T-helper 17 cell (primary cell): ENCODE results near the gene LINGO1. TPM values are rescaled to one million over a fixed set of nuclear protein-coding genes. Genes with fewer than 3 reads are reported as not detected.

ENCODE experiments used
- ATAC-seq: fragments of 150-1000 bp; cut with Tn5 transposase; 2 replicates; pipeline ENCODE4 v1.10.0; 2021; ENCODE audit warnings: mild to moderate bottlenecking, moderate library complexity
- DNase-seq, 3 donors: peaks; one replicate each; pipeline versions ENCODE4 v3.0.0 to v3.0.0-alpha.2; 2020 to 2021
- H3K9me3 ChIP-seq: one replicate; pipeline ENCODE4 v1.7.0; 2013; ENCODE audit warnings: low read length, mild to moderate bottlenecking; ENCODE audit not compliant: control insufficient read depth, poor library complexity, severe bottlenecking
- H3K27ac Mint-ChIP-seq: one replicate; pipeline ENCODE4 v1.8.0; 2022; ENCODE audit warnings: mild to moderate bottlenecking, moderate library complexity, mixed read lengths
- H3K27me3 Mint-ChIP-seq: one replicate; pipeline ENCODE4 v1.8.0; 2022; ENCODE audit warnings: mixed read lengths
- H3K36me3 Mint-ChIP-seq: one replicate; pipeline ENCODE4 v1.8.0; 2022; ENCODE audit warnings: low read depth, mixed read lengths
- H3K4me1 Mint-ChIP-seq: one replicate; pipeline ENCODE4 v1.8.0; 2022; ENCODE audit warnings: mild to moderate bottlenecking, mixed read lengths
- H3K4me3 Mint-ChIP-seq: one replicate; pipeline ENCODE4 v1.8.0; 2022; ENCODE audit warnings: mild to moderate bottlenecking, moderate library complexity, mixed read lengths
- total RNA-seq, 4 donors: library from RNA in 2 of 4; stranded (reverse) in 2 of 4; gene quantifications; one replicate each; pipeline ENCODE4 v1.2.3 and lab custom pipeline; 2022 to 2026

LINGO1 gene
- total RNA-seq, 2 donors from 2014 or later = not detected

DNA sequence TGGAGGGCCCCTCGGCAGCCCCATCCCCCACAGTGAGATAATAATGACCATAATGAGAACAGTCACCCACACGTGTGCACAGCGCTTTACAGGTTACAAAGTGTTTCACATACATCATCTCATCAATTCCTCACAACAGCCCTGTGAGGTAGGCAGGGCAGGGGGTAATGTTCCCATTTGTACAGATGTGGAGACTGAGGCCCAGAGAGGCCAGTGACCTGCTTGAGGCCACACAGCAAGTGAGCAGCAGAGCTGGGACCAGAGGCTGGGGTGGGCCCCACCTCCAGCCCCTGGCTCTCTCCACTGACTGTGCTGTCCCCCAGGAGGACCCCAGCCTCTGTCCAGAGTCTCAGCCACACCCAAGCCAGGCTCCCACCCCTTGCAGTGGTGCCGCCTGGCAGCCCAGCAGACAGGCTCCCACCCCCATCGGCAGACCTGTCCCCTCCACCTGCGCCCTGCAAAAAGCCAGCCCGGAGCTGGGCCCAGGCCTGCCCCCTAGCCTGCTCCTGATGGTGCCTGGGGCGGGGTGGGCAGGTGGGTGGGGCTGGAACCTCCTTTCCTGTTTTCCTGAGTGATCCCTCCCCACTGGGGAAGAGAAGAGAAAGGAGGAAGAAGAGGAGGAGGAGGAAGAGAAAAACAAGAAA is 19.6 kb downstream of the LINGO1 start:
- no peak overlapping the region for H3K27ac Mint-ChIP-seq
- no peak overlapping the region for H3K4me3 Mint-ChIP-seq
- no peaks in the 10 kb centered on the region for H3K4me1 Mint-ChIP-seq
- no peaks in the 10 kb centered on the region for H3K36me3 Mint-ChIP-seq
- ATAC-seq (no peak), DNase-seq (no peak)
- H3K9me3 ChIP-seq = no peaks in the 10 kb centered on the region
- H3K27me3 Mint-ChIP-seq = peaks cover 12% of the 10 kb centered on the region

DNA sequence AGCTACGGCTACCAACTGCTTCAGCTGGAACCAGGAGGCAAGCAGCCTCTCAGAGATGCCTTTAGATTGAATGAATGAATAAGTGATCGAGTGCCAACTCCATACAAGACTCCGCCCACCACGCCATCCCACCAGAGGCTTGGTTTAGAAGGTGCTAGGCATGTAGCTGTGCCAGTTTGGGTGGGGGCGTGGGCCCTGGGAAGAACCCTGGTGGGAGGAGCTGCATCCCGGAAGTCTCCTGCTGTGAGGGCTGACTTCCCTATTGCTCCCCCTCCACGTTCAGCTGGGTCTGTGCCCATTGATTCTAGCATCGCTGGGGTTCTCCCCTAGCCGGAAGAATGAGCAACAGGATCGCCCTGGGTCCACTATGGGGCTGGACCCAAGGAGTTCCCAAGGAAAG is 20.9 kb downstream of the LINGO1 start:
- H3K36me3 Mint-ChIP-seq = no peaks in the 10 kb centered on the region

DNA sequence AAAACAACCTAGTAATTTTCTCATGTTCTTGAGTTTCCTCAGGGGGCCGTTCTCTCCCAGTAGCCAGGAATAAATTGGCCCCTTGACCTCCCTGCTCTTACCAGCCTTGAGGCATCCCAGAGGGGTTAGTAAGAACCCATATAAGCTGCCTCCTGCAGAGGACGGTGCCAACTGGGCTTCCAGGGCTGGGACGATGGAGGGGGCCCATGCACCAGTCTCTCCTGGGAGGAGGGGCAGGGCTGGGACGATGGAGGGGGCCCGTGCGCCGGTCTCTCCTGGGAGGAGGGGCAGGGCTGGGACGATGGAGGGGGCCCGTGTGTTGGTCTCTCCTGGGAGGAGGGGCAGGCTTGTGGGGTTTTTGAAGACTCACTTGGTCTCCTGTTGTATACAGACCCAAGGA is 22.0 kb downstream of the LINGO1 start:
- H3K9me3 ChIP-seq = no peaks in the 10 kb centered on the region
- Mint-ChIP-seq H3K27me3 (peaks cover 18% of the 10 kb centered on the region), H3K4me1 (no peaks in the 10 kb centered on the region), H3K4me3 (no peak overlapping the region), H3K36me3 (no peaks in the 10 kb centered on the region), H3K27ac (no peak overlapping the region)
- ATAC-seq (no peak), DNase-seq (no peak)

More for the DNA sequence above, 20.9 kb downstream of the LINGO1 start:
- Mint-ChIP-seq H3K27ac (no peak overlapping the region), H3K4me1 (no peaks in the 10 kb centered on the region), H3K27me3 (peaks cover 12% of the 10 kb centered on the region), H3K4me3 (no peak overlapping the region)
- ATAC-seq (no peak), DNase-seq (no peak)
- no peaks in the 10 kb centered on the region for H3K9me3 ChIP-seq

DNA sequence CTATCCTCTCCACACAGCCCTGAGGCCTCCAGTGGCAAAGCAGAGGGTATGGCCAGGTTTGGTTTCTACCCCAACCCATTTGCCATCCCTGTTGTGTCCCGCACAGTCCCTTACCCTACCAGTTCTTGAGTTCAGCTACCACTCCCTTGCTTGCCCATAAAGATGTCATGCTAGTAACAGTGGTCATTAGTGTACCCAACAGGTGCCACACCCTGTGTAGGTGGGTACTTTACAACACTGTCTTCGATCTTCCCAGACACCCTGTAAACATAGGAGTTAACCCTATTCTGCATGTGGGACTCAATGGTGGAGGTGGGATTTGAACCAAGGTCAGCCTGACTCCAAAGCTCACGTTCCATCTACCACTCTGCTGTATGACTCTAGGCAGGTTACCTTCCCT is 23.2 kb downstream of the LINGO1 start:
- H3K9me3 ChIP-seq = no peaks in the 10 kb centered on the region
- DNase-seq (no peak), ATAC-seq (no peak)
- Mint-ChIP-seq H3K36me3 (no peaks in the 10 kb centered on the region), H3K4me1 (peaks cover 5% of the 10 kb centered on the region), H3K4me3 (no peak overlapping the region), H3K27me3 (peaks cover 29% of the 10 kb centered on the region), H3K27ac (no peak overlapping the region)

DNA sequence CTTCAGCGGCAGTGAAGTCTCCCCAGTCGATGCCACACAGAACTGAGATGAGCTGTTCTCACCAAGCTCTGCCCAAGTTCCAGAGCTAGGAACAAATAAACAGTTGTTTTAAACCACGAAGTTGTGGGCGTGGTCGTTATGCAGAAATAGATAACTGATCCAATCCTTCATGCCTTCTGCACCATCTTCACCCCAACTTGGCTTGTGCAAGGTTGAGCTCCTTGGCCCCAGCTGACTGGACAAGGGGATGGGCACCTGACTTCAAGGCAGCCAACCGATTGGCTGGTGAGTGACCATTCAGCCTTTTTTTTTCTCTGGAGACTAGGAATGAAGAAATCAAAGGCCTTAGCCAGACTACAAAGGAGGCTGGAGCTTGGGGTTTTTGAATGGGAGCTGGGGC is 23.9 kb downstream of the LINGO1 start:
- H3K4me1 Mint-ChIP-seq = peaks cover 8% of the 10 kb centered on the region
- peaks cover 1% of the 10 kb centered on the region for H3K36me3 Mint-ChIP-seq
- H3K27ac Mint-ChIP-seq = no peak overlapping the region
- H3K4me3 Mint-ChIP-seq = no peak overlapping the region
- H3K27me3 Mint-ChIP-seq = peaks cover 33% of the 10 kb centered on the region
- no peaks in the 10 kb centered on the region for H3K9me3 ChIP-seq
- DNase-seq = no peak
- ATAC-seq = no peak

DNA sequence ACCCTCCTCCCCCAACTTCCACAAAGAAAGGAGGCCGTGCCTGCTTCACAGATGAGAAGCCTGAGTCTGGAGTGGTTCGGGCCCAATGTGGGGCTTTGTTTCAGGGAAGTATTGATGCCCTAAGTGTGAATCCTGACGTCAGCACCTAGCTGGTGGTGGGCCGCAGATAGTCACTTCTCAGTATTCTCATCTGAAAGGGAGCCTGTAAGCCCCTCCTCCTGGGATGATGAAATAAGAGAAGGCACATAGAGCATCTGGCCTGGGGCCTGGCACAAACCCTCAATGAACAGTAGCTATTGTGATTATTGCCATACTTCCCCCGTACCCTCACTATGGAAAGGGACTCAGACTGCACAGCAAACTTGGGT is 24.8 kb downstream of the LINGO1 start:
- Mint-ChIP-seq H3K27me3 (peaks cover 36% of the 10 kb centered on the region), H3K4me3 (no peak overlapping the region), H3K27ac (no peak overlapping the region), H3K4me1 (peaks cover 8% of the 10 kb centered on the region), H3K36me3 (peaks cover 2% of the 10 kb centered on the region)
- DNase-seq (no peak), ATAC-seq (no peak)
- H3K9me3 ChIP-seq = no peaks in the 10 kb centered on the region

DNA sequence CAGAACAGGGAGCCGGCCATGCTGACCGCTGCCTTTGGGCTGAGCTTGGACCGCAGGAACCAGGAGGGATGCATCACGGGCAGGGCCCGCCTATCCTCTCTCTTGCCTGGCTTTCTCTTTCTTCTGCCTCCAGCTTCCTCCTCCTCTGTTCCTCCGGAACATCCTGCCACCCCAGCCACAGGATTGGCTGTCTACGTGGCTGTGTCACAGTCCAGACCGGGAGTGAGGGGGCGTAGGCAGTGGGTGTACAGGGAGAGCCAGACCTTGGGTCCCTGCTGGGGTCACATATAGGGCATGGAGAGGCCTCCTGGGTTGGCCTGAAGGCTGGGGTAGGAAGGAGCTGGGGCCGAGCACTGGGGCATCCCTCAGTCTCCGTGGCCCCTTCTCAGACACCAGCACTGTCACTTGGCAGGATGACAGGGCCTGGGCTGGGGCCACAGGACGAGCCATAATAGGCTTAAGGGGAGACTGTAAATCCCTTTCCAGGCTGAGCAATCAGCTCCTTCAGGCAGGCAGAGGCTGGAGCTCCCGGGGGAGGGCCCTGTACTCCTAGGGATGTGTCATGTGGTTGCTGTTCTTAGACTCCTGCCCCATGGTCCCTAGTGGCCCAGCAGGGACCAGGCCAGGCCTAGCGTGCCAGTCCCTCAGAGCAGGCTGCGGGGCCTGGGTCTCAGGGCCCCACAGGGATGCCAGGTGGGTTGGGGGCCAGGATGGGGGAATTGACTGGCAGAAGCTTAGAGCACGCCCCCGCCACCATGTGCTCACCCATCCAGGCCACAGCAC is 25.4 kb downstream of the LINGO1 start:
- ATAC-seq = no peak
- Mint-ChIP-seq H3K27ac (no peak overlapping the region), H3K4me1 (peaks cover 8% of the 10 kb centered on the region)

DNA sequence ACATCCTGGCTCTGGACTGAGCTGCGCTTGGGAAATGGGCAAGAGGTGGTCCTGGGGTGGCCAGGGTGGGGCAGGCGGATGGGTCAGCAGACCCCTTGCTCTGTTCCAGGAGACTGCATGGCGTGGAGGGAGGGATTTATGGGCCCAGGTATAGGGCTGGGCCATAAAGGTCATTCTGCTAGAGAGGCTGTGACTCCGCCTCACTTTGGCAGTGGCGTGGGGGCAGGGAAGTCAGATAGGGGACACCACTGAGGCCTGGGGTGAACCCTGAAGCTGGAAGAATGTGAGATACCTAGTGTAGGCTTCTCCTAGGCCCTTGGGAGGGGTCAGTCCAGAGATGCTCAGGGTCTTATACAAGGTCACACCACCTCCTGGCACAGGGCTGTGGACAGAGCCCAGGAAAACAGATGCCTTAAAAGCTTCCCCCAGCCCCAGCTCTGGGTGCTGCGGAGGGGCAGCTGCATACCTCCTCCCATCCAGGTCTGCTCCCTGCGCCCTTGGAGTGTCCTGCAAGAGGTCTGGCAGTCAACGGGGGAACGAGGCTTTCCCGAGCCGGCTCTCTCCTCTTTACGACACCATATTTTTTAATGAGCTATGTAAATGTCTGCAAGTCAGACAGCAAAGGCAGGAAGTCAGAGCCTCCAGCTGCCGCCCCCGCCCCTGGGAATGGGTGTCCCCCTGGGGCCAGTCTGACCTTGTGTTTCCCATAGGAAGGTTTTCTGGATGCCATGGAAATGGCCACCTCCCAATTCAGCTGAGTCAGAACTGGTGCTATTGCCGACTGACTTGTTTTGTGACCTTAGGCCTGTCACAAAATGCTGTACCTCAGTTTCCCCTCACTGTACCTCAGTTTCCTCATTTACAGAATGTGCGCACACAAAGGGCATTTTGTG is 26.3 kb downstream of the LINGO1 start:
- no peaks in the 10 kb centered on the region for H3K9me3 ChIP-seq
- DNase-seq = no peak
- no peak overlapping the region for H3K4me3 Mint-ChIP-seq
- peaks cover 10% of the 10 kb centered on the region for H3K4me1 Mint-ChIP-seq
- H3K27me3 Mint-ChIP-seq = peaks cover 41% of the 10 kb centered on the region
- peaks cover 4% of the 10 kb centered on the region for H3K36me3 Mint-ChIP-seq
- ATAC-seq = no peak
- H3K27ac Mint-ChIP-seq = no peak overlapping the region

More for the DNA sequence above, 25.4 kb downstream of the LINGO1 start:
- H3K4me3 Mint-ChIP-seq = no peak overlapping the region
- peaks cover 2% of the 10 kb centered on the region for H3K36me3 Mint-ChIP-seq
- peaks cover 36% of the 10 kb centered on the region for H3K27me3 Mint-ChIP-seq
- no peaks in the 10 kb centered on the region for H3K9me3 ChIP-seq
- no peak for DNase-seq

DNA sequence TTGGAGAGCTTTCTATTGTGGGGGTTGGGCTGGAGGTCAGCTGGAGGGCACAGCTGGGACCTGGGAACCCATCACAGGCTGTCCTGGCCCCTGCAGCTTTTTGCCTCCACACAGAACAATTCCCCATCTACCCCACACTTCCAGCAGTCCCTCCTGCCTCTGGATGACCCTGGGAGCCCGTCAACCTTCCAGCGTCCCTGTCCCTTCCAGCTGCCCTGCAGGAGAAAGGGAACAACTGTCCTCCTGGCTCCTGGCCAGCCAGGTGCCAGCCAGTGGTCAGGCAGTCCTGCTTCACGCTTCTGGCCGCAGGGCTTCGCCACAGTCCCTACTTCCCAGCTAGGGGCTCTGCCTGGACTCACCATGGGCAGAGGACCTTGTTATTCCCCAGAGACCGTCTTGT is 27.2 kb downstream of the LINGO1 start:
- DNase-seq = no peak
- peaks cover 43% of the 10 kb centered on the region for H3K27me3 Mint-ChIP-seq
- no peaks in the 10 kb centered on the region for H3K9me3 ChIP-seq
- no peak overlapping the region for H3K27ac Mint-ChIP-seq
- peaks cover 4% of the 10 kb centered on the region for H3K36me3 Mint-ChIP-seq
- H3K4me1 Mint-ChIP-seq = peaks cover 10% of the 10 kb centered on the region
- H3K4me3 Mint-ChIP-seq = peak overlapping the region; percentile 5
- no peak for ATAC-seq

DNA sequence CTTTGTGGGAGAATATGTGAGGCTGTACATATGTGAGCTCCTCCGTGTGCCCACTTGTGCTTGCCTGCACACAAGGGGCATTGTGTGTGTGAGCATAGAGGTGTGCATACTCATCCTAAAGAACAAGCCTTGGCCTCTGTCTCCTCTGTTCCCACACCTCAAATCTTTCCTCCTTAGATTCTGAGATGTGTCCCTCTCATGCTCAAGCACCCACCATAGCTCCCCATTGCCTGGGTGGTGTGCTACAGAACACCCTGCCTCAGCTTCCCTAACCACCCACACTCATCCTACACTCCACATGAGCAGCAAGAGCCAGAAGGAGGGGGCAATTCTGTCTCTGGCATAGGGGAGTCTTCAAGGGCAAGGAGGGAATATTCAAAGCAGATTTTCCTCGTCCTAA is 27.7 kb downstream of the LINGO1 start:
- H3K9me3 ChIP-seq = no peaks in the 10 kb centered on the region
- Mint-ChIP-seq H3K27ac (no peak overlapping the region), H3K27me3 (peaks cover 37% of the 10 kb centered on the region), H3K4me1 (peaks cover 10% of the 10 kb centered on the region), H3K4me3 (peak overlapping the region; percentile 79), H3K36me3 (peaks cover 4% of the 10 kb centered on the region)
- ATAC-seq = no peak
- DNase-seq = no peak

DNA sequence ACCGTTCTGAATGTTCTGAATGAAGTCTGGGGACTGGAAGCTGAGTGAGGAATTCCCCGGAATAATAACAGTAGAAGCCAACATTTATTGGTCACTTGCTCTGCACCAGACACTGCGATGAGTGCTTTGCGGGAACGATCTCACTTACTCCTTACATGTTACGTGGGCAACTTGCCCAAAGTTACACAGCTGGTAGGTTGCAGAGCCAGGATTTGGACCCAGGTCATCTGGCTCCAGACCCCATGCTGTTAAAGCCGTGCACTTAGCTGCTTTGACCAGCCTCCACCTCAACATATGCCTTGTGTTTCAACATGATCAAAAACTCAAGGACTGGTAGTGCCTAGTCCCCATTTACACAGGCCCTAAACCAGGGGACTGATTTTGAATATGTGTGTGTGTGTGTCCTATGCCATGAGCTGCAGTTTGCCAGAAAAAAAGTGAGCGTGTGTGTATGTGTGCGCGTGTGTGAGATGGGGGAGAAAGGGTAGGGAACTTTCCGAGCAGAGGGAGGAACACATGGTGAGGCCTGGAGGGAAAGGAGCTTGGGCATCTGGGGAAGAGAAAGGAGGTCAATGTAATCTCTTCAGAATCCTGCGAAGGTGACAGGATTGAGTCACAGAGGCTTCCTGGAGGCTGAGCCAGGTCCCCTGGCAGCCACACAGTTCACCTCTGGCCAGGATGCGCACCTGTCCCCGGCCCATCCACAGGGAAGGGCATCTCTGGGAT is 28.9 kb downstream of the LINGO1 start:
- H3K27me3 Mint-ChIP-seq = peaks cover 31% of the 10 kb centered on the region
- peaks cover 4% of the 10 kb centered on the region for H3K36me3 Mint-ChIP-seq
- H3K4me1 Mint-ChIP-seq = peaks cover 10% of the 10 kb centered on the region
- H3K9me3 ChIP-seq = no peaks in the 10 kb centered on the region
- H3K4me3 Mint-ChIP-seq = no peak overlapping the region
- no peak overlapping the region for H3K27ac Mint-ChIP-seq
- ATAC-seq (no peak), DNase-seq (no peak)

DNA sequence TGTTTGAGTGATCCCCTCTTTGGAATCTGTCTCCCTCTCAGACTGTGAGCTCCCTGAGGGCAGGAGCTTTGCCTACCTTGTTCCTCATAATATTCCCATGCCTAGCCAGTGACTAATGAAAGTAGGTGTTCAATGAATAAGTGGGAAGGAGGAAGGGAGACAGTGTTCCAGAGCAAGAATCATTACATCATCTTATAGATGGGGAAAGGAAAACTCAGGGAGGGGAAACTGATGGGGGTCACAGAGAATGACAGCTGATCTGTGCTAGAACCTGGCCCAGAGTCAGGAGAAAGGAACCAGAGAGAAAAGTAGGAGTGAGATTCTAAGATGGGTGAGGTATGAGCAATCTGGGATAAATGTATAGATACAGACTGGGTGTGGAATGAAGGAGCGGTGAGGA is 29.9 kb downstream of the LINGO1 start:
- Mint-ChIP-seq H3K27me3 (peaks cover 31% of the 10 kb centered on the region), H3K4me3 (no peak overlapping the region), H3K27ac (no peak overlapping the region)

DNA sequence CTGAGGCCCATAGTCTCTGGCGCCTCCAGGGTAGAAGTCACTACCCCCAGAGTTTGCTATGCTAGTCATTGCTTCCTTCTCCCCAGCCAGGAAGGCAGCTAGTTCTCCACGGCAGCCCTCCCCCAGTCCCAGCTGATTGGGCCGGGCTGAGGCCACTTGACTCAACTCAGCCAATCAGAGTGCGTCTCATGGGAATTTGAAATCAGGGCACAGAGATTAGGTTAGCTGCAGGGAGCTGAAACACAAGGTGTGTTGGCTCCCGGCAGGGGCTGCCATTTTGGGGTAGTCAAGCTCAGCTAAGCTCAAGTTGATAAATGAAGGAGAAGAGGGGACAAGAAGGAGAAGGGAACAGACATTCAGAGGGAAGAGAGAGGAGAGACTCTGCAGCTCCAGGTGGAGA is 32.8 kb downstream of the LINGO1 start:
- Mint-ChIP-seq H3K27ac (no peak overlapping the region), H3K4me1 (peaks cover 8% of the 10 kb centered on the region), H3K27me3 (peaks cover 17% of the 10 kb centered on the region), H3K4me3 (no peak overlapping the region), H3K36me3 (peaks cover 4% of the 10 kb centered on the region)
- no peaks in the 10 kb centered on the region for H3K9me3 ChIP-seq
- ATAC-seq (no peak), DNase-seq (no peak)

More for the DNA sequence above, 29.9 kb downstream of the LINGO1 start:
- H3K9me3 ChIP-seq = no peaks in the 10 kb centered on the region
- H3K36me3 Mint-ChIP-seq = peaks cover 4% of the 10 kb centered on the region
- no peak for DNase-seq
- H3K4me1 Mint-ChIP-seq = peaks cover 10% of the 10 kb centered on the region
- no peak for ATAC-seq
